K562 (cell line): Measurements from ENCODE around the gene TRIM71. TPM values are rescaled to one million over a fixed set of nuclear protein-coding genes. Genes with fewer than 3 reads are reported as not detected.

Experiments used
- ATAC-seq: fragments of 200-7000 bp; cut with Tn5 transposase; 3 replicates; pipeline ENCODE4 v1.9.1; 2020; ENCODE audit warnings: moderate library complexity
- BruUV-seq: library from RNA; stranded (reverse); fragments of 400-500 nt; replicated peaks from 2 replicates; lab custom pipeline; 2021; lab: Mats Ljungman, UMichigan
- CTCF ChIA-PET: fragments of 300-600 bp; formaldehyde crosslinking; extraction: SDS; loops from one replicate; lab custom pipeline; 2021; ENCODE audit warnings: low intra/inter-chr PET ratio; lab: Yijun Ruan, JAX
- POLR2A ChIA-PET: fragments of 300-600, 350-650 bp; sonication (Branson Sonifier 250); formaldehyde crosslinking; extraction: SDS; loops from one replicate; lab custom pipeline; 2021; ENCODE audit warnings: antibody characterized with exemption, inconsistent platforms; lab: Yijun Ruan, JAX
- DNase-seq, 4 experiments: peaks; one replicate each; pipeline versions ENCODE4 v3.0.0 to v3.0.0-alpha.2; 2011 to 2018; ENCODE audit warnings: low spot score in 3 of 4, mixed read lengths in 3 of 4; ENCODE audit errors: extremely low read depth in 1 of 4
- FAIRE-seq: peaks from 2 replicates; lab custom pipeline; 2011; peaks lifted over from hg19 to GRCh38; lab: Jason Lieb, UNC
- H2AFZ ChIP-seq: 2 replicates; pipeline ENCODE4 v1.6.0; 2011; ENCODE audit warnings: low read depth, low read length, control low read depth, inconsistent platforms
- H3K27ac ChIP-seq: fragments of 200-600 bp; 3 replicates; pipeline ENCODE4 v1.8.0; 2011; ENCODE audit warnings: low read depth, mild to moderate bottlenecking, control low read depth, inconsistent platforms, low read length, moderate library complexity, mixed read lengths; ENCODE audit errors: extremely low read depth
- H3K27me3 ChIP-seq, 2 experiments: fragments of 300-600 bp in 1 of 2; 2 replicates in 1 of 2; 3 replicates in 1 of 2; pipeline versions ENCODE4 v1.6.0 to v1.8.0; 2011; ENCODE audit warnings: inconsistent platforms in 2 of 2, low read length in 2 of 2, mild to moderate bottlenecking in 1 of 2, mixed read lengths in 1 of 2, moderate library complexity in 1 of 2; ENCODE audit not compliant: control insufficient read depth in 2 of 2, insufficient read depth in 2 of 2
- H3K36me3 ChIP-seq: fragments of 300-600 bp; 3 replicates; pipeline ENCODE4 v1.8.0; 2011; ENCODE audit warnings: mild to moderate bottlenecking, low read length, inconsistent platforms; ENCODE audit not compliant: control insufficient read depth, insufficient read depth
- H3K4me1 ChIP-seq, 2 experiments: fragments of 200-600 bp in 1 of 2; replicated peaks in 1 of 2; 2 replicates in 1 of 2; 3 replicates in 1 of 2; pipeline versions ENCODE4 v1.5.1 to v1.8.0; 2011; ENCODE audit warnings: inconsistent platforms in 2 of 2, low read length in 2 of 2, mild to moderate bottlenecking in 1 of 2, mixed read lengths in 1 of 2, moderate library complexity in 1 of 2; ENCODE audit not compliant: control insufficient read depth in 2 of 2, insufficient read depth in 2 of 2
- H3K4me2 ChIP-seq: 2 replicates; pipeline ENCODE4 v1.6.1; 2011; ENCODE audit warnings: low read length, control low read depth, inconsistent platforms, mixed read lengths; ENCODE audit not compliant: insufficient read depth
- H3K4me3 ChIP-seq: fragments of 200-600 bp; sonication (generic), shearing (Covaris generic); 2 replicates; pipeline ENCODE4 v1.5.1; 2016; ENCODE audit warnings: control low read depth, inconsistent platforms
- H3K79me2 ChIP-seq: fragments of 200-600 bp; 3 replicates; pipeline ENCODE4 v1.8.0; 2011; ENCODE audit warnings: low read length, inconsistent platforms; ENCODE audit not compliant: control insufficient read depth, insufficient read depth
- H3K9ac ChIP-seq, 2 experiments: 2 replicates each; pipeline versions ENCODE4 v1.6.0 to v1.6.1; 2011; ENCODE audit warnings: low read depth in 2 of 2, low read length in 2 of 2, control low read depth in 1 of 2, inconsistent platforms in 1 of 2, mild to moderate bottlenecking in 1 of 2, mixed read lengths in 1 of 2; ENCODE audit not compliant: insufficient read depth in 1 of 2
- H3K9me1 ChIP-seq: one replicate; pipeline ENCODE4 v1.6.0; 2011; ENCODE audit warnings: inconsistent platforms, mild to moderate bottlenecking, low read length, moderate library complexity; ENCODE audit not compliant: control insufficient read depth, insufficient read depth
- H3K9me3 ChIP-seq: replicated peaks from 2 replicates; pipeline ENCODE4 v1.5.1; 2011; ENCODE audit warnings: low read depth, low read length, inconsistent platforms; ENCODE audit not compliant: control insufficient read depth, insufficient read depth
- H4K20me1 ChIP-seq: replicated peaks from 2 replicates; pipeline ENCODE4 v1.6.1; 2011; ENCODE audit warnings: low read length, inconsistent platforms, mixed read lengths; ENCODE audit not compliant: control insufficient read depth, insufficient read depth
- C11orf30 ChIP-seq: fragments of 450-650 bp; IDR thresholded peaks from 2 replicates; pipeline ENCODE4 v1.6.1; 2016; ENCODE audit warnings: low read depth, mild to moderate bottlenecking
- ELF2 ChIP-seq: fragments of 250-450 bp; sonication (Bioruptor Pico); IDR thresholded peaks from 2 replicates; pipeline ENCODE4 v1.5.0; 2021; ENCODE audit warnings: mild to moderate bottlenecking
- ETS2 ChIP-seq: IDR thresholded peaks from 2 replicates; pipeline ENCODE4 v1.6.1; 2016; ENCODE audit warnings: borderline replicate concordance, missing genetic modification characterization, mild to moderate bottlenecking, moderate library complexity, missing compliant biosample characterization; ENCODE audit not compliant: poor library complexity, severe bottlenecking
- HDAC8 ChIP-seq: fragments of 450-650 bp; IDR thresholded peaks from 2 replicates; pipeline ENCODE4 v1.6.1; 2016; ENCODE audit warnings: mild to moderate bottlenecking, missing genetic modification characterization, moderate library complexity, missing compliant biosample characterization
- MCM3 ChIP-seq: fragments of 450-650 bp; IDR thresholded peaks from 2 replicates; pipeline ENCODE4 v1.6.1; 2016
- PCBP1 ChIP-seq: fragments of 200-400 bp; formaldehyde crosslinking; IDR thresholded peaks from 2 replicates; pipeline ENCODE4 v1.6.1; 2018; ENCODE audit warnings: mild to moderate bottlenecking, low read depth, low read length; ENCODE audit not compliant: poor library complexity, severe bottlenecking
- SAFB2 ChIP-seq: fragments of 200-400 bp; formaldehyde crosslinking; IDR thresholded peaks from 2 replicates; pipeline ENCODE4 v1.6.1; 2018; ENCODE audit warnings: borderline replicate concordance, low read length, low read depth, moderate library complexity; ENCODE audit not compliant: severe bottlenecking
- TEAD2 ChIP-seq: fragments of 450-650 bp; IDR thresholded peaks from 2 replicates; pipeline ENCODE4 v1.6.1; 2016; ENCODE audit warnings: missing genetic modification characterization, control low read depth, missing compliant biosample characterization
- WGBS: fragments of 100-300 bp; shearing (Covaris generic); methylation state at CpG from one replicate; pipeline ENCODE4 v1.1.6; 2016; ENCODE audit warnings: low coverage, mixed read lengths; ENCODE audit not compliant: insufficient coverage; ENCODE audit errors: missing lambda C conversion rate; 5-methylcytosine and 5-hydroxymethylcytosine counted together
- in situ Hi-C: fragments of 300-500 bp; cut with MboI; formaldehyde crosslinking; loops from 4 replicates; pipeline ENCODE4 v1.15.0; 2018; ENCODE audit warnings: inconsistent platforms, mixed read lengths
- intact Hi-C: fragments of 100-400 bp; cut with micrococcal nuclease; formaldehyde crosslinking; loops from 2 replicates; pipeline ENCODE4 v1.14.2; 2022
- polyA plus RNA-seq, 8 experiments: library from polyadenylated mRNA; depleted of rRNA in 4 of 8; stranded (reverse) in 5 of 8; unstranded in 3 of 8; fragments of >200 nt; fragmentation: Nextera tagmentation in 2 of 8; fragmentation: Illumina TruSeq in 1 of 8; extraction: Ambion mirVana in 2 of 8; extraction: Trizol in 1 of 8; gene quantifications; 2 replicates each; pipeline versions ENCODE4 v1.2.1 to v1.2.3, GENCODE V29; 2011 to 2014; ENCODE audit warnings: inconsistent platforms in 1 of 8, missing spikeins in 1 of 8
- total RNA-seq, 7 experiments: library from RNA; depleted of rRNA in 6 of 7; stranded (reverse); fragments of >200 nt in 6 of 7; fragmentation: Illumina TruSeq in 2 of 7; extraction: Trizol in 2 of 7; gene quantifications; 2 replicates each; pipeline versions ENCODE4 v1.2.1 to v1.2.3, GENCODE V29; 2011 to 2021; ENCODE audit warnings: low replicate concordance in 1 of 7
- TF ChIP-seq, protein P1 (sequence below): fragments of 250-450 bp; sonication (Bioruptor Pico); IDR thresholded peaks from 2 replicates; pipeline ENCODE4 v1.4.0; 2020

TRIM71 gene
- total and polyA plus RNA-seq, 9 of the 15 experiments (the other 6 are each of a cell fraction or from before 2014, with no cell fraction given): 0.04 to 0.11 TPM; not detected in 7

DNA sequence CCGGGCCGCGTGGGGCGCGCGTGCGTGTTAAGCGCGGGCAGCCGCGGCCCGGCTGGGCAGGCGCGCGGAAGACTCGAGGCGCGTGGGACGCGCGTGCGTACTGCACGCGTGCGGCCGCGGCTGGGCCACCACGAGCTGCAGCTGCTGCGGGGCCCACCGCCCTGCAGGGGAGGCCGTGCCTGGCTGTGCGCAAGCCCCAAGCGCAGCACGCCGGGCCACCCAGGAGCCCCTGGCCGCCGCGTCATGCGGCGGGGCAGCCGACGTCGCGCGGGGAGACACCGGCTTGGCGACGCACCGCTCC, 590 bp upstream of the TRIM71 start:
- BruUV-seq: no TSS peak

More for the DNA sequence above, 590 bp upstream of the TRIM71 start:
- H3K36me3 ChIP-seq: no peaks in the 10 kb centered on the region
- no peak overlapping the region for H2AFZ ChIP-seq
- H3K9me3 ChIP-seq: peaks cover 10% of the 10 kb centered on the region
- WGBS: 92% methylated on average over 31 of the region's 49 CpGs
- H3K4me3 ChIP-seq: no peak overlapping the region
- ATAC-seq: no peak
- no peak overlapping the region for H3K27ac ChIP-seq
- POLR2A ChIA-PET: no interaction called here
- intact Hi-C loops (no loop called here), in situ Hi-C loops (no loop called here)
- no peak for TF ChIP-seq ETS2 (tag)
- no peak for TF ChIP-seq TEAD2 (tag)
- no peak for TF ChIP-seq PCBP1
- no peak for TF ChIP-seq C11orf30
- no peak for TF ChIP-seq HDAC8 (tag)
- no peak for TF ChIP-seq MCM3
- TF ChIP-seq SAFB2: no peak
- TF ChIP-seq, protein P1, sequence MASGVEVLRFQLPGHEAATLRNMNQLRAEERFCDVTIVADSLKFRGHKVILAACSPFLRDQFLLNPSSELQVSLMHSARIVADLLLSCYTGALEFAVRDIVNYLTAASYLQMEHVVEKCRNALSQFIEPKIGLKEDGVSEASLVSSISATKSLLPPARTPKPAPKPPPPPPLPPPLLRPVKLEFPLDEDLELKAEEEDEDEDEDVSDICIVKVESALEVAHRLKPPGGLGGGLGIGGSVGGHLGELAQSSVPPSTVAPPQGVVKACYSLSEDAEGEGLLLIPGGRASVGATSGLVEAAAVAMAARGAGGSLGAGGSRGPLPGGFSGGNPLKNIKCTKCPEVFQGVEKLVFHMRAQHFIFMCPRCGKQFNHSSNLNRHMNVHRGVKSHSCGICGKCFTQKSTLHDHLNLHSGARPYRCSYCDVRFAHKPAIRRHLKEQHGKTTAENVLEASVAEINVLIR: no peak
- TF ChIP-seq ELF2 (CRISPR knock-in tag): no peak
- H3K9me1 ChIP-seq: no peaks in the 10 kb centered on the region
- DNase-seq: no peak
- CTCF ChIA-PET: no interaction called here
- no peaks in the 10 kb centered on the region for H4K20me1 ChIP-seq
- peaks cover 37 to 52% of the 10 kb centered on the region in 2 experiments for H3K27me3 ChIP-seq
- peaks cover 0 to 15% of the 10 kb centered on the region in 2 experiments; a peak in 2 of 5 replicates for H3K4me1 ChIP-seq
- H3K9ac ChIP-seq: no peak overlapping the region
- no peak for FAIRE-seq
- no peaks in the 10 kb centered on the region for H3K79me2 ChIP-seq
- no peak overlapping the region for H3K4me2 ChIP-seq
